ENCODE results near the gene PPDPF. TPM values are rescaled to one million over a fixed set of nuclear protein-coding genes. Genes with fewer than 3 reads are reported as not detected.

Gene PPDPF
- total RNA-seq, 4 donors from 2014 or later, result 142 to 613 (median 338) TPM

DNA sequence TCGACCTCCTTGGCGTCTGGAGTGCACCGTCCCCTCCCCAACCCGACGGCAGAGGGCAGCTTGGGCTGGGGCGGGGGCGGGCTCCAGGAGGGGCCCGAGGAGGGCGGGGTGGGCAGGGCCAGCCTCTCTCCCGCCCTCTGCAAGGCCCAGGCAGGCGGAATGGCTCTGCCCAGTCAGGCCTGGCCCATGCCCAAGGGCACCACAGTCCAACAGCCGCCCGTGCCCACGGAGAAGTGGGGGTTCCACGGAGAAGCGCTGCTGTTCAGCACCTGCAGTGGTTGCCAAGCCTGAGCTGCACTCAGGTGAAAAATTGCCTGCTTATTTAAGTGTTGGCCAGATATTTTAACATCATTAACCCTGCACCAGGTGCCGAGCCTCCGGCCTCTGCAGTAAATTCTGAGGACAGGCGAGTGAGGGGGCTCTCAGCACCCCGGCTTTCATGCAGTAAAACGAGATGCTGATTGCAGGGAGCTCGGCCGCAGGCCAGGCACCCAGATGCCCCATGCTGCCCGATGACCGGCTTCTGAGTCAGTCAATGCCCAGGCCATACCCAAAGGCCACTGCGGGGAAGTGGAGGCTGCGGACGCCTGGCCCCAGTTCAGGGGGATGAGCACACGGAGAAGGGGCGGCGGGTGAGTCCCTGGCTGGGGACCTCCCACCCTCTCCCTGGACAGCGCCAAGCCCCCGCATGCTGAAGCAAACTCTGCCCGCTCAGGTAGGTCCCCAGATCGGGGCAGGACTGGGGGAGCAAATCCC, 27.3 kb downstream of the PPDPF start, which contains the start of gene SRMS:
SRMS (minus strand) TSS at position 25 of the 756 bp plus-strand sequence. CDS start 286 bp downstream, outside the sequence.
- DNase-seq, result no peak
- intact Hi-C loops (cut with DNase I), result no loop called here
- H3K9me3 ChIP-seq, result no peaks in the 10 kb centered on the region
- H3K4me1 ChIP-seq, result peaks cover 3 to 35% (median 7%) of the 10 kb centered on the region in 3 donors
- TF ChIP-seq, protein P1, sequence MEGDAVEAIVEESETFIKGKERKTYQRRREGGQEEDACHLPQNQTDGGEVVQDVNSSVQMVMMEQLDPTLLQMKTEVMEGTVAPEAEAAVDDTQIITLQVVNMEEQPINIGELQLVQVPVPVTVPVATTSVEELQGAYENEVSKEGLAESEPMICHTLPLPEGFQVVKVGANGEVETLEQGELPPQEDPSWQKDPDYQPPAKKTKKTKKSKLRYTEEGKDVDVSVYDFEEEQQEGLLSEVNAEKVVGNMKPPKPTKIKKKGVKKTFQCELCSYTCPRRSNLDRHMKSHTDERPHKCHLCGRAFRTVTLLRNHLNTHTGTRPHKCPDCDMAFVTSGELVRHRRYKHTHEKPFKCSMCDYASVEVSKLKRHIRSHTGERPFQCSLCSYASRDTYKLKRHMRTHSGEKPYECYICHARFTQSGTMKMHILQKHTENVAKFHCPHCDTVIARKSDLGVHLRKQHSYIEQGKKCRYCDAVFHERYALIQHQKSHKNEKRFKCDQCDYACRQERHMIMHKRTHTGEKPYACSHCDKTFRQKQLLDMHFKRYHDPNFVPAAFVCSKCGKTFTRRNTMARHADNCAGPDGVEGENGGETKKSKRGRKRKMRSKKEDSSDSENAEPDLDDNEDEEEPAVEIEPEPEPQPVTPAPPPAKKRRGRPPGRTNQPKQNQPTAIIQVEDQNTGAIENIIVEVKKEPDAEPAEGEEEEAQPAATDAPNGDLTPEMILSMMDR (IDR thresholded peaks at IDR 0.05), result no peak
- TF ChIP-seq POLR2A (IDR thresholded peaks at IDR 0.05), result no peak
- no peak within 1 kb of the TSS for H3K4me3 ChIP-seq
- peaks cover 0 to 82% (median 0%) of the 10 kb centered on the region in 4 donors for H3K27me3 ChIP-seq
- 20 to 73% methylated on average over 1 to 10 of the region's 35 CpGs for WGBS, 2 donors
- no peak within 1 kb of the TSS for H3K27ac ChIP-seq
- no peaks in the 10 kb centered on the region for H3K36me3 ChIP-seq

GRCh38 chr20:63548542-63548941, 28.0 kb downstream of the PPDPF start:
- Histone ChIP-seq H3K4me1 (peaks cover 7 to 39% (median 9%) of the 10 kb centered on the region in 3 donors), H3K36me3 (no peaks in the 10 kb centered on the region), H3K27ac (no peak overlapping the region), H3K9me3 (no peaks in the 10 kb centered on the region), H3K27me3 (peaks cover 0 to 83% (median 0%) of the 10 kb centered on the region in 4 donors), H3K4me3 (no peak overlapping the region)
- TF ChIP-seq, protein P1 (IDR thresholded peaks at IDR 0.05), result no peak
- no peak for TF ChIP-seq POLR2A (IDR thresholded peaks at IDR 0.05)
- DNase-seq, result no peak
- 0 to 32% methylated on average over 1 to 4 of the region's 11 CpGs for WGBS, 2 donors
- intact Hi-C loops (cut with DNase I), result no loop called here

GRCh38 chr20:63549019-63549418, 28.5 kb downstream of the PPDPF start:
- peaks cover 0 to 86% (median 0%) of the 10 kb centered on the region in 4 donors for H3K27me3 ChIP-seq

GRCh38 chr20:63549679-63550282, 29.2 kb downstream of the PPDPF start:
- TF ChIP-seq, protein P1 (IDR thresholded peaks at IDR 0.05), result no peak
- no peak for TF ChIP-seq POLR2A (IDR thresholded peaks at IDR 0.05)
- peaks cover 17 to 47% (median 18%) of the 10 kb centered on the region in 3 donors for H3K4me1 ChIP-seq
- WGBS, 2 donors, result 73 to 81% methylated on average over 3 to 5 of the region's 18 CpGs
- intact Hi-C loops (cut with DNase I), result no loop called here
- peaks cover 0 to 86% (median 0%) of the 10 kb centered on the region in 4 donors for H3K27me3 ChIP-seq
- no peaks in the 10 kb centered on the region for H3K9me3 ChIP-seq
- H3K27ac ChIP-seq, result no peak overlapping the region
- H3K36me3 ChIP-seq, result no peaks in the 10 kb centered on the region
- DNase-seq, result no peak
- H3K4me3 ChIP-seq, result no peak overlapping the region

More at GRCh38 chr20:63549019-63549418, 28.5 kb downstream of the PPDPF start:
- no peak overlapping the region for H3K27ac ChIP-seq
- WGBS, 2 donors, result 23 to 33% methylated on average over 3 to 7 of the region's 25 CpGs
- no peaks in the 10 kb centered on the region for H3K9me3 ChIP-seq
- intact Hi-C loops (cut with DNase I), result no loop called here
- no peaks in the 10 kb centered on the region for H3K36me3 ChIP-seq
- no peak for TF ChIP-seq POLR2A (IDR thresholded peaks at IDR 0.05)
- TF ChIP-seq, protein P1 (IDR thresholded peaks at IDR 0.05), result no peak
- no peak overlapping the region for H3K4me3 ChIP-seq
- DNase-seq, result no peak
- peaks cover 12 to 44% (median 13%) of the 10 kb centered on the region in 3 donors for H3K4me1 ChIP-seq

DNA sequence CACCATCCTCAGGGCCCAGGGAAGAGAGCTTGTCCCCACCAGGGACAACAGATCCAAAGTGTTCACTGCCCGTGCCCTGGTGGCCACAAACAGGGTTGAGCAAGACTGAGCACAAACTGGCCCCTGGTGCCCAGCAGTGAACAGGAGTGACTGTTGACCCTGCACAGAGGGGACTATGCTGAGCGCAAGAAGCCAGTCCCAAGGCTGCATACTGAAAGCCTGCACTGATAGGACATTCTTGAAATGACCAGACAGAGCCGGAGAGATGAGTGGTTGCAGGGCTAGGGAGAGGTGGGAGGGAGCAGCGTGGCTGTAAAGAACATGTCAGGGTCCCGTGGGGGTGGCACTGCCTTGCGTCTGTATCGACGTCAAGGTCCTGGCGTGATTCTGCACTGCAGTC, 30.5 kb downstream of the PPDPF start:
- no peaks in the 10 kb centered on the region for H3K36me3 ChIP-seq
- H3K27me3 ChIP-seq, result peaks cover 0 to 74% (median 0%) of the 10 kb centered on the region in 4 donors
- no peak overlapping the region for H3K27ac ChIP-seq
- DNase-seq, result no peak
- TF ChIP-seq POLR2A (IDR thresholded peaks at IDR 0.05), result no peak
- TF ChIP-seq, protein P1 (IDR thresholded peaks at IDR 0.05), result no peak
- intact Hi-C loops (cut with DNase I), result no loop called here
- peaks cover 10 to 36% (median 18%) of the 10 kb centered on the region in 3 donors for H3K4me1 ChIP-seq
- no peaks in the 10 kb centered on the region for H3K9me3 ChIP-seq
- no peak overlapping the region for H3K4me3 ChIP-seq
- WGBS, 2 donors, result 45 to 58% methylated on average over 7 to 8 of the region's 9 CpGs
